Right cardiac atrium (tissue), 5 donors: ENCODE data around the gene ZNF335. TPM values are rescaled to one million over a fixed set of nuclear protein-coding genes. Genes with fewer than 3 reads are reported as not detected.
"Not testable (repeated sequence)": the region's sequence is repeated elsewhere in the genome, so short reads cannot be mapped to it uniquely, and the experiment has no call there.

Source experiments
- ATAC-seq, 2 donors: fragments of 200-7000 bp; cut with Tn5 transposase; one replicate each; pipeline versions ENCODE4 v1.8.0 to v1.9.1; 2020; ENCODE audit warnings: moderate library complexity in 2 of 2, mild to moderate bottlenecking in 1 of 2
- DNase-seq, 3 donors: peaks; one replicate each; pipeline ENCODE4 v3.0.0-alpha.2; 2020
- H3K27ac ChIP-seq: one replicate; pipeline ENCODE4 v1.5.1; 2013; ENCODE audit warnings: mild to moderate bottlenecking, low read length, control low read depth, moderate library complexity
- H3K27me3 ChIP-seq: one replicate; pipeline ENCODE4 v1.6.1; 2013; ENCODE audit not compliant: control insufficient read depth, insufficient read depth
- H3K4me1 ChIP-seq: one replicate; pipeline ENCODE4 v1.6.1; 2013; ENCODE audit warnings: low read length; ENCODE audit not compliant: control insufficient read depth, insufficient read depth
- H3K4me3 ChIP-seq: one replicate; pipeline ENCODE4 v1.5.1; 2013; ENCODE audit warnings: low read length, control low read depth
- H3K9me3 ChIP-seq: one replicate; pipeline ENCODE4 v1.6.1; 2013; ENCODE audit warnings: low read length; ENCODE audit not compliant: control insufficient read depth
- WGBS: extraction: QIAGEN DNeasy Blood & Tissue Kit; methylation state at CpG from one replicate; pipeline ENCODE4 v1.1.7; 2013; 5-methylcytosine and 5-hydroxymethylcytosine counted together
- intact Hi-C, 4 donors: fragments of 100-400 bp; cut with DNase I; formaldehyde crosslinking; loops; one replicate each; pipeline versions ENCODE4 v1.11.0 to v1.14.0; 2022 to 2023
- polyA plus RNA-seq: library from polyadenylated mRNA; stranded (reverse); fragments of 200-250 nt; gene quantifications from one replicate; pipeline ENCODE4 v1.2.3, GENCODE V29; 2013
- total RNA-seq, 4 donors: library from RNA; stranded (reverse); fragmentation: NEBNext Ultra II Directional; extraction: Animal tissue kit (Norgen Biotek cat#: 25700); gene quantifications; one replicate each; pipeline ENCODE4 v1.2.1, GENCODE V29; 2021
- donor health status: healthy with polysubstance abuse.
- donor health status: DM: no; HTN: yes; CAD: no.
- donor health status: DM: no; HTN: no; CAD: no.
- donor health status: DM: no; HTN: yes; CAD: no; lungs with severe emphysema.
- donor health status: DM: yes; HTN: yes; CAD: no.

ZNF335 gene
- total and polyA plus RNA-seq, 5 donors = 6.4 to 10.1 (median 8.5) TPM

DNA sequence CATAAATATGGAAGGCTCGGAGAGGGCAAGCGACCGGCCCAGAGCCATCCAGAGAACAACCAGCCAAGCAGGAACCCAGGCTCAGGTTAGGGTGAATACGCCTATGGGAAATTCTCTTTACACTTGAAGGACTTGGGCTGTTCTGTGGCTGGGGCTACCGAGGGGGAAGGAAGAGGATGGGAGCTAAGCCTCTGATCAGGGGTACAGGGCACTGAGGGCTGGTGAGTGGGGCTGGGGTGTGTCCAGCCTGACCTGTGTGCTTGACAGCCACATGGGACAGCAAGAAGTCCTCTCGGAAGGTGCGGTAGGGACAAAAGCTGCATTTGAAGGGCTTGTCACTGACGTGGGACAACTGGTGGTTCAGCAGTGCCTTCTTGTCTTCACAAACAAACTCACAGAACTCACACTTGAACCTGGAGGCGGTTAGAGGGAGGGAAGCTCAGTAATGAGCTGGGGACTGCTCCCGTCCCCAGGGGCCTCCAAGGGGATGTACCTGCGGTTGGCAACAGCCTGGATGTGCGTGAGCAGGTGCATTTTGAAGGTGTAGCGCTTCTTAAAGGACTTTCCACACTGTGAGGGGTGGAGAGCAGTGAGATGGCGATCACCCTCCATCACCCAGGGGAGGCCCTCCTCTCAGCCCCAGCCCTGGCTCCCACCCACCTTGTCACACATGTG, 11.9 kb downstream of the ZNF335 start:
- H3K9me3 ChIP-seq = no peaks in the 10 kb centered on the region
- no peak overlapping the region for H3K4me3 ChIP-seq
- H3K27me3 ChIP-seq = no peaks in the 10 kb centered on the region
- 98% methylated on average over 14 of the region's 14 CpGs for WGBS
- intact Hi-C loops = loop anchor here (10.0 kb wide), 4 partner anchors 65 to 165 kb away; partner anchors contain the start of genes CTSA (in 2 of the 4), NEURL2 (in 2 of the 4), DNTTIP1 (in 1 of the 4) and TNNC2 (in 1 of the 4)
- H3K27ac ChIP-seq = no peak overlapping the region
- no peak for ATAC-seq
- H3K4me1 ChIP-seq = no peaks in the 10 kb centered on the region
- peak in 1 of 3 donors; percentile 27 for DNase-seq

DNA sequence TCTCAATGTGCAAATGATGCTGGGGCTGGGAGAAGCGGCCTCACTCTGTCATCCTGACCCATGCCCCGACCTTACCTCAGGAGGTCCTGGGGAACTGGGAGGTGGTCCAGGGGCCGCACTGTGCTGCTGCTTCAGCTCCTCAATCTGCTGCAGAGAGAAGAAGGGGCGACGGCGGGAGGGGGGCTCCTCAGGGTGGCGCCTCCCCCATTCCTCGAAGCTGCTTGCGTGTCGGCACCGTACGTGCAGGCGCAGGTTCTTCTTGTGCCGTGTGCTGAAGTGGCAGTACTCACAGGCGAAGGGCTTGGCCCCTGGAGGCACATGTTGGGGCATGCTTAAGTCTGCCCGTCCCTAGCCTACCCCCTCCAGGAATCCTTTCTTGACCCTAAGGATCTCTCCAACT, 12.9 kb downstream of the ZNF335 start:
- DNase-seq (peak in 1 of 3 donors; percentile 36), ATAC-seq (no peak)
- intact Hi-C loops = loop anchor here in 1 of 4 donors (10.0 kb wide), 1 partner anchor 64 kb away; the partner anchor contains the start of genes CTSA and NEURL2
- Histone ChIP-seq H3K27ac (no peak overlapping the region), H3K4me1 (no peaks in the 10 kb centered on the region), H3K27me3 (no peaks in the 10 kb centered on the region), H3K9me3 (no peaks in the 10 kb centered on the region), H3K4me3 (no peak overlapping the region)
- 92% methylated on average over 16 of the region's 16 CpGs for WGBS

DNA sequence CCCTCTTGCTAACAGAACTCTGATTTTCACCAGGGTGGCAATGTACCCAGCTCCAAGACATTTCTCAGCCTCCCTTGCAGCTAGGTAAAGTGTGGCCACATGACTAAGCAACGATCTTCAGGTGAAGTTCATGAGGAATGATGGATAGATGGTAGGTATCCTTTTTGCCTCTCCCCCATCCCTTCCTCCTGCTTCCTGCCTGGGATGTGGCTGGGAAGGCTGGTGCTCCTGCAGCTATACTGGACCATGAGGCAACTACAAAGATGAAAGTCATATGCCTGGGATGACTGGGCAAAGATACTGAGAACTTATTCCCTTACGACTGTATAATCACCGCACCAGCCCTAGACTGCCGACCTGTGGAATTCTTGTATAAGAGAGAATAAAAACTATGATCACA, 13.4 kb downstream of the ZNF335 start:
- Histone ChIP-seq H3K4me3 (no peak overlapping the region), H3K4me1 (no peaks in the 10 kb centered on the region), H3K27ac (no peak overlapping the region), H3K9me3 (no peaks in the 10 kb centered on the region), H3K27me3 (no peaks in the 10 kb centered on the region)
- 96% methylated on average over 4 of the region's 4 CpGs for WGBS
- no peak for DNase-seq
- intact Hi-C loops = loop anchor here in 1 of 4 donors (10.0 kb wide), 1 partner anchor 64 kb away; the partner anchor contains the start of genes CTSA and NEURL2
- no peak for ATAC-seq

DNA sequence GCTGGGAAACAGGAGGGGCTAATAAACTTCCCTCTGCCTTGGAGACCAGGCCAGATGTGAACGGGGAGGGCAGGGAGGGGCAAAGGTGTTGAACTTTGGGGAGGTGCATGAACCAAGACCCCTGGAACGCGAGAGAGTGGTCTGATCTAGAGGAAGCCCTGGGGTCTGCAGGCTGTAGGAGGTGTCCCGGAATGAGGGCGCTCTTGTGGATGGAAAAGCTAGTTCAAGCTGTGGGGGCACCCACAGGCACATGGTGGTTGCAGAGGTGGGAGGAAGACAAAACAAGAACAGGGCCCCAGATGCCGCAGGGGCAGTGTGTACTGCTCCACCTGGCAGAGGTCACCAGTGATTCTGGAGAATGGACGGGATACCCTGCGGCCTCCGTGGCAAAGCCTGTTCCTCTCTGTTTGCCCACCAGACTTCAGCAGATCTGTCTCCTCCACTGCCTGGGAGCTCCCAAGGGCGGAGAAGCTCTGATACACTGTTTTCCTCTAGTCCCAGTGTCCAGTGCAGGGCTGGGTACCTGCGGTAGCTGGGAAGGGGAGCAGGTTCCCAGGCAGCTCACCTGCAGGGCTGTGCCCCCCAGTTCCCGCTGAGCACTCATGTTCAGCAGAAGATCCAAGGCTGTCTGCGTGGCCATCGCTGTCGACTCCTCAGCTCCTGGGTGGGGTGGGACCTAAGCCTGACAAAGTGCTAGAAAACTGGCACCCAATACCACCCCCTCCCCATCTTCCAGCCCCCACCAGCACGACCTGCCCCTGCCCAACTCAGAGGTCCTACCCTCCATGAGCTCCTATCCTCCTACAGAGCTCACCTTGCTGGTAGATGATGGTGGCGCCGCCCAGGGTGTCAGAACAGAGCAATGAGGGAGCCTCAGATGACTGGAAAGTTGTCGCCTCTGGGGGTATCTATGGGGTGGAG, 14.7 kb downstream of the ZNF335 start:
- no peak for ATAC-seq
- H3K27me3 ChIP-seq = no peaks in the 10 kb centered on the region
- WGBS = 87% methylated on average over 19 of the region's 19 CpGs
- H3K9me3 ChIP-seq = no peaks in the 10 kb centered on the region
- no peak for DNase-seq
- H3K27ac ChIP-seq = no peak overlapping the region
- no peak overlapping the region for H3K4me3 ChIP-seq
- no peaks in the 10 kb centered on the region for H3K4me1 ChIP-seq
- intact Hi-C loops = loop anchor here in 1 of 4 donors (10.0 kb wide), 1 partner anchor 62 kb away; the partner anchor contains the start of genes CTSA and NEURL2

DNA sequence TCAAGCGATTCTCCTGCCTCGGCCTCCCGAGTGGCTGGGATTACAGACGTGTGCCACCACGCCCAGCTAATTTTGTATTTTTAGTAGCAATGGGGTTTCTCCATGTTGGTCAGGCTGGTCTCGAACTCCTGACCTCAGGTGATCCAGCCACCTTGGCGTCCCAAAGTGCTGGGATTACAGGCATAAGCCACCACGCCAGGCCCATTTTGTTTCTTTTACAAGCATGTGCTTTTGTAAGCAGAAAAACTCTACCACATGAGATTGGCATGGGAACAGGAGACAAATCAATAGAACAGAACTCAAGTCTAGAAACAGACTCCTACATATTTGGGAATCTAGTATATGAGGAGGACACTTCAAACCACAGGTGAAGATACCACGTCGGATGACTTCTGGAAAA, 15.7 kb downstream of the ZNF335 start:
- peak in 1 of 3 donors; percentile 4 for DNase-seq
- not testable (repeated sequence) for H3K27ac ChIP-seq, H3K9me3 ChIP-seq, ATAC-seq, H3K4me3 ChIP-seq, H3K27me3 ChIP-seq, H3K4me1 ChIP-seq
- intact Hi-C loops = loop anchor here in 1 of 4 donors (10.0 kb wide), 1 partner anchor 62 kb away; the partner anchor contains the start of genes CTSA and NEURL2
- 92% methylated on average over 10 of the region's 10 CpGs for WGBS

DNA sequence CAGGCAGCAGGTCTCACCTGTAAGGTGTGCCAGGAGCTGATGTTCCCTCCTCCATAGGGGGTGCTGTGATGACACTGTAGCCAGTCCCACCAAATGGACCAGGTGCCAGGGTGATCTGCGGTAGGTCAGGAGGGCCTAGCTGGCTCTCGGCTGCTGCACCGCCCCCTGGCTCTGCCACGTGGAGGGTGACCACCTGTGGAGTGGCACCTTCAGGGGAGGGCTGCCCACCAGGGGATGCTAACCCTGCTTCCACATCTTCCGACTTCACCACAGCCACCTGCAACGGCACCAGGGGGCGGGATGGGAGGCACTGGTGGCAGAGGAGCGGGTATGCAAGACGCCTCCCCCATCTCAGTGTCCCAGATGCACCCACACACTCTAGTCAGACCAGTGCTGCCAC, 18.3 kb downstream of the ZNF335 start:
- Histone ChIP-seq H3K4me1 (no peaks in the 10 kb centered on the region), H3K27ac (no peak overlapping the region), H3K4me3 (no peak overlapping the region), H3K9me3 (no peaks in the 10 kb centered on the region), H3K27me3 (no peaks in the 10 kb centered on the region)
- ATAC-seq = no peak
- peak in 1 of 3 donors; percentile 10 for DNase-seq
- intact Hi-C loops = loop anchor here in 1 of 4 donors (10.0 kb wide), 1 partner anchor 59 kb away; the partner anchor contains the start of genes CTSA and NEURL2
- 90% methylated on average over 9 of the region's 9 CpGs for WGBS

DNA sequence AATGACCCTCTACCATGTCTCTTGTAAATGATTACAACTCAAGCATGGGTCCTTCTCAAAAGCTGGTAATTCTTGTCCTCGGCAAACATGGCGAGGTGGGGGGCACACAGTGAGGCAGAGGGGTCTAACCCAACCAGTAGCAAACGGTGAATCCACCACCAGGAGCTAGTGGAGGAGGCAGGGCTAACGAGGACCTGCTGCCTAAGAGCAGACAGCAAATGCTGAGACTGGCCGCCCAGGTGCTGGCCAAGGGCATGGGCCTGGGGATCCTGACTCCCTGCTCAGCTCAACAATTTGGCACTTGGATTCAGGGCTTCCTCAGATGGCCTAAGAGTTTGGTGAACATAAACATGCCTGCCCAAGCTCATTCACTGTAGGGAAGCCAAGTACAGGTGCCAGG, 19.1 kb downstream of the ZNF335 start:
- Histone ChIP-seq H3K4me3 (no peak overlapping the region), H3K4me1 (no peaks in the 10 kb centered on the region), H3K27me3 (no peaks in the 10 kb centered on the region), H3K27ac (no peak overlapping the region), H3K9me3 (no peaks in the 10 kb centered on the region)
- ATAC-seq (no peak), DNase-seq (peak in 1 of 3 donors; percentile 8)
- intact Hi-C loops = loop anchor here in 1 of 4 donors (10.0 kb wide), 1 partner anchor 58 kb away; the partner anchor contains the start of genes CTSA and NEURL2
- WGBS = 95% methylated on average over 5 of the region's 5 CpGs

DNA sequence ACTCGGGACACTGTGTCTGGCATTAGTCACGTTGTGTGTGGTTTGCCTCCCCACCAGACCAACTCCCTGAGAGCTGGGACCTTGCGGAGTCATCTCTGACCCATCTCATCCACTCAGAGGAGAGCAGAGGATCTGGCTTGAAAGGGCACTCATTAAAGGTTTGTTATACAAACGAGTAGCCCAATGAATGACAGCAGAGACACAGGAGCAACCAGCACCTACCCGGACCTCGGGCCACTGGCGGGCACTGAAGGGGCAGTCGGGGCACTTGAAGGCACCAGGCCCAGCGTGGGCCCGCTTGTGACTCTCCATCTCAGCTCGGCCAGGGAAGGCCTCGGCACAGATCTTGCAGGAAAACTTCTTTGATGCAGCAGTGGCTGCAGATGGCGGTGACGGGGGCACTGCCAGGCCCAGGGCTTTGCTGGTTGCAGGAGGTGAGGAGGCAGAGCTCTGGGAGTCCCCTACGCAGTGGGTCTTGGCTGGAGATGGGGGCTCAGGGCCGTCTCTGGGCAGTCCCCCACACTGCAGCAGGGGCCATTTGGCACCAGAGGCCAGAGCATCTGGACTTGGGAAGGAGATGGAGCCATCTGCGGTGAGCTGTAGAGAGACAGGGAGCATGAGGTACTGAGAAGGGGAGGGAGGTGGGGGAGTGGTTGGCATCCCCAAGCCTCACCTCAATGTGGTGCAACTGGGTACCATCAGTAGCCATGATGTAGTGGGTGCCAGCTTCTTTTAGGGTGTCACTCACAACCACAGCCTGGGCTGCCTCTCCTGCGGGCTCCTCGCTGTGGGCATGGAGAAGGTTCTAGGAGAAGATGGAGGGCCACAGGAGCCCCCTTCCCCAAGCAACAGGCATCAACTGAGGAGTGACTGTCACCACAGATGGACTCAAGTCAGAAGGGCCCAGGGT, 19.8 kb downstream of the ZNF335 start:
- Histone ChIP-seq H3K27ac (no peak overlapping the region), H3K4me1 (no peaks in the 10 kb centered on the region), H3K4me3 (no peak overlapping the region), H3K27me3 (no peaks in the 10 kb centered on the region), H3K9me3 (no peaks in the 10 kb centered on the region)
- DNase-seq (peak in 1 of 3 donors; percentile 10), ATAC-seq (no peak)
- 94% methylated on average over 19 of the region's 19 CpGs for WGBS
- intact Hi-C loops = loop anchor here in 1 of 4 donors (10.0 kb wide), 1 partner anchor 57 kb away; the partner anchor contains the start of genes CTSA and NEURL2

DNA sequence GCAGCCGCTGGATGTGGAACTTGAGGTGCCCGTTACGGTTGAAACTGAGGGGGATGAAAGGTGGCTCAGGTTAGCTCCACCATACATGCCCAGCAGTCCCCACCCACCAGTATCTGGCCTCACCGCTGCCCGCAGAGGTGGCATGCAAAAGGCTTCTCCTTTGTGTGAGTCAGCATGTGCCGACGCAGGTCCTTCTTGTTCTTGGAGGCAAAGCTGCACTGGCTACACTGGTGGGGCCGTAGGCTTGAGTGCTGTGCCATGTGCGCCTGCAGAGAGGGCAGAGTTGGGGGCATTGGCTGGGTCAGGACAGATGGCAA, 21.7 kb downstream of the ZNF335 start:
- no peaks in the 10 kb centered on the region for H3K27me3 ChIP-seq
- 87% methylated on average over 9 of the region's 9 CpGs for WGBS
- intact Hi-C loops = loop anchor here in 1 of 4 donors (10.0 kb wide), 1 partner anchor 55 kb away; the partner anchor contains the start of genes CTSA and NEURL2
- no peak for ATAC-seq
- no peak overlapping the region for H3K27ac ChIP-seq
- H3K4me1 ChIP-seq = no peaks in the 10 kb centered on the region
- no peak overlapping the region for H3K4me3 ChIP-seq
- no peaks in the 10 kb centered on the region for H3K9me3 ChIP-seq
- DNase-seq = no peak
